Measurements from ENCODE around the gene ZNF23.

Gene ZNF23

DNA sequence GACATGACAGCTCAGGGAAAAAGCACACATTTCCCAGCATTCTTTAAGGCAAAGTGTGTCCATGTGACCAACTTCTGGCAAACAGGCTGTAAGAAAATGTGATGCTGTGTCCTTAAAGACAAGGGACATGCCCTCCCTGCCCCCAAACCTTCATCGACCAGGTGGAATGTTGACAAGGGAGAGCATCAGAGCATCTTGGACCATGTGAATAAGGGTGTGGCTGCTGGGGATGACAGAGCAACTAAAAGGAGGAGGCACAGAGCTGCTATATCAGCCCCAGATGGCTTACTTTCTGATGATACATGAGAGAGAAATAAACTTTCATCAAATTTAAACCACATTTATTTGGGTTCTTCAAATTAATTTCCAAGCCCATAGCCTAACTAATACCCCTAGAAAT lies 2.2 kb upstream of the ZNF23 start:
- no peak for DNase-seq

DNA sequence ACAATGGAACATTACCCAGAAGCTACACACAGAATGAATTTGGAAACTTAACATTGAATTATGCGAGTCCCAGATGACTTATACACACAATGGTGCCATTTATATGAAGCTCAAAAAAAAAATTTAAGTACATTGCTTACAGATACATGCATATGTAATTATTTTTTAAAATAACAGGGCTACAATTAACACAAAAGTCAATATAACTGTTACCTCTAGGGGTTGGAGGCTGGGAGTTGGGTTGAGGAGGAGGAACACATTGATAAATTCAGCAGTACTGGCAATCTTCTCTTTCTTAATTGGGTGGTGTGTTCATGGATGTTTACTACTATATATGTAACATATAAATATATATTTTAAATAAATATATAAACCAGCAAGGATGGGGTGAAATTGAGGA lies 1.1 kb downstream of the ZNF23 start:
- DNase-seq, result no peak

DNA sequence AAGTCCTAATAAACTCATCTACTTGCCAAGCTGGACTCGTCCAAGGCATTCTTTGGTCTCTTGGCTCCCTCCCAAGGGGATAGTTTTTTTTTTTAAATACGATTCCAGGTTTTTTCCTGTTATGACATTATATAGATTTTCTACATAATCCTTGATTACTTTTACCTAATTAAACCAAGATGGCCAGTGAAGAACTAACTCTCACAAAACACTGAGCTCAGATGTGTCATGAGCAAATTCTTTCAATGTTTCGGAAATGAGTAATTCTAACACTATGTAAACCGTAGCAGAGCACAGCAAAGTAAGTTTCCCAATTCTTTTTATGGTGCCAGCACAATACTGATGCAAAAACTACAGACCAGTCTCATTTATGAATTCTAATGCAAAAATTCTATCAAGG lies 1.8 kb downstream of the ZNF23 start:
- DNase-seq, result peak; percentile 91

DNA sequence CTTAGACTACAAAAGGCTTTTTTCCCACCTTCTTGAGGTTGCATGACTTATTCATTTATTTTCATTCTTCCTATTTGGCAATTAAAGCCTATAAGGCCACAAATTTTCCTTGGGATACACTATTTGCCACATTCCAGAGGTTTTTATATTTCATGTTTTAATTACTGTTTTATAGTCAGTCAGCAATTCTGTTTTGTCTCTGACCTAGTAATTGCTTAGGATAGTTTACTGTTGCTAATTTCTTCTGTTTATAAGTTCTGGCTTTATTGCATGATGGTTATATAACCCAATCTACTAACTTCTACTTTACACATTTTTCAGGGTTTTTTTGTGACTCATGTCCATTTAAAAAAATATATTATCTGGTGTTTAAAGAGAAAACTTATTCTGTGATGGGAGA lies 2.5 kb downstream of the ZNF23 start:
- DNase-seq, result no peak

DNA sequence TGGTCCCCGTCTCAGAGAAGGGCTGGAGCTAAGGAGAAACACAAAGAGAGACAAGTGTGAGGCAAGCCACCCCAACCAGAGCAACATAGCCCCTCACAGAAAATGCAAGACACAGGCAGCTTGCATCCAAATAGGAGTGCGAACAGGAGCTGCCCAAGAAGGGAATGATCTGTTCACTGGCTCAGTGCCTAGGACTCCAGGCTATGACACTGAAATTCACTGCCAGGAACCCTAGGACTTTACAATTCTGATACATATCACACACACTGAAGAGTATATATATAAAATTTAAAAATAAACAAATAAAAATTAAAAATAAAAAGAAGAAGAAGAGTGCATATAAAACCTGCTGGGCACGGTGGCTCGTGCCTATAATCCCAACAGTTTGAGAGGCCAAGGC lies 5.2 kb downstream of the ZNF23 start:
- DNase-seq, result no peak

DNA sequence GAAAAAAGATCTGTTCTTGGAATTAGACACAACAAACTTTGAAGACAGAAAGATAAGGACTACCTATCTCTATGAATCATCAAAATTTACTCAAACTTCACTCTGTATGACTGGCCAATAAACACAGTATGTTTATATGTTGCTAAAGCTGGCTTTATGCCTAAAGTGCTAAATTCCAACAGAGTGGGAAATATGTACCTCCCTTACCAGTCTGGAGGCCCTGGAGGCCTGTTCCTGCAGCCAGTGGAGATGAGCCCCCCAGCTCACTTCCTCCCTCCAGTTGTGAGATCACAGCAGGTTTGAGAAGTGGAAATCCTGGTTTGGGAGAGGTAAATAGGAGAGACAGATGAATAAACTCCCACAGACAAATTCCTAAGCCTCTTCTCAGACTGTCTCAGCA lies 9.0 kb downstream of the ZNF23 start:
- DNase-seq, result no peak

DNA sequence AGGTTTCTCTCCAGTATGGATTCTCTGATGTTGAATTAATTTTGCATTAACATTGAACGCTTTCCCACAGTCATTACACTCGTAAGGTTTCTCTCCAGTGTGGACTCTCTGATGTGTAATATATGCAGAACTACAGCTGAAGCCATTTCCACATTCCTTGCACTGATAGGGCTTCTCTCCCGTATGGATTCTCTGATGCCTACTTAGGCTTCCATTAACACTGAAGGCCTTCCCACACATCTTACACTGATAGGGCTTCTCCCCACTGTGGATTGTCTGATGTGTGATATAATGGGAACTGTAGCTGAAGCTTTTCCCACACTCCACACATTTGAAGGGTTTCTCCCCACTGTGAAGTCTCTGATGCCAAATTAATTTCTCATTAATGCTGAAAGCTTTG lies 13.0 kb downstream of the ZNF23 start:
- DNase-seq, result no peak

DNA sequence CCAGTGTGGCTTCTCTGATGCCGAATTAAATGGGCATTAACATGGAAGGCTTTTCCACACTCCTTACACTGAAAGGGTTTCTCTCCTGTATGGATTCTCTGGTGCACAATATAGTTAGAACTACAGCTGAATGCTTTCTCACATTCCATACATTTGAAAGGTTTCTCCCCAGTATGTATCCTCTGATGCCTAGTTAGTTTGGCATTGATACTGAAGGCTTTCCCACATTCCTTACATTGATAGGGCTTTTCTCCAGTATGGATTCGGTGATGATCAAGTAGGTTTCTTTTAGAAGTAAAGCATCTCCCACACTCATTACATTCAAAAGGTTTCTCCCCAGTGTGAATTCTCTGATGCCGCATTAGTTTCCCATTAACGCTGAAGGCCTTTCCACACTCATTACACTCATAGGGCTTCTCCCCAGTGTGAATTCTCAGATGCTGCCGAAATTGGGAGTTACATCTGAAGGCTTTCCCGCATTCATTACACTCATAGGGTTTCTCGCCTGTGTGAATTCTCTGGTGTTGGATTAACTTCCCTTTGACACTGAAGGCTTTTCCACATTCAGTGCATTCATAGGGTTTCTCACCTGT lies 13.7 kb downstream of the ZNF23 start:
- DNase-seq, result no peak

DNA sequence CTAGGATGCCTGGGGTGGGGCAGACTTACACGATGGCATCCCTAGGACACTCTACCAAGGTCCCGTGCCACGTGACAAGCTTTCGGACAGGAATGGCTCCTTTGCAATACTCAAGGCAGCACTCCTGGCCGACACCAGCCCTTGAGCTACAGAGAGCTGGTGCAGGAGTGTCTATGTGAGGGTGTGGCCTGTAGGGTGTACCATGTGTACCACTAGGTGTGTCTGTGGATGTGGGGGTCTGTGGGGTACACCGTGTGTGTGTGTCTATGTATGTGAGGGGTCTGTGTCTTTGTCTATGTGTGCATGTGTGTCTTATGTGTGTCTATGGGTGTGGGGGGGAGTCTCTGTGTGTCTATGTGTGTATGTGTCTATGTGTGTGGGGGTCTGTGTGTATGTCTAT lies 18.3 kb downstream of the ZNF23 start:
- no peak for DNase-seq

DNA sequence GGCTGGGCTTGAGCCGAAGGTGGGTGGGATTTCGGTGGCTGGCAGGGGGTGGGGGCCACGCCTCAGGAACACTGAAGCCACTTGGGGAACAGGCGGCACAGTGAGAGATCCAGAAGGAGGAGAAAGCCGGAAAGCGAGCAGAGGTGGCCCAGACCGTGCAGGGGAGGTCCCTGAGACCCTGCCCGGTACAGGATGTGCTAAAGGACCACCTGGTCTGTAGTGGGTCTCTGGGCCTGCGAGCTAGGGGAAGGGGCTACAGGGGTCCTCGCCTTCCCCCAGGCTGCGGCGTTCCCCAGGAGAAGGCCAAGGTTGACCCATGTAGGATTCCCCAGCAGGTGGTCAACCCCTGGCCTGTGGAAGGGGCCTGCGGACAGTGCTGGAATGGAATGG lies 20.0 kb downstream of the ZNF23 start, which contains the start of gene TLE7:
Gene TLE7, minus strand, starts transcription at position 4 of the 390 bp plus-strand sequence. CDS start 8,730 bp downstream, outside the sequence.
- no peak for DNase-seq

DNA sequence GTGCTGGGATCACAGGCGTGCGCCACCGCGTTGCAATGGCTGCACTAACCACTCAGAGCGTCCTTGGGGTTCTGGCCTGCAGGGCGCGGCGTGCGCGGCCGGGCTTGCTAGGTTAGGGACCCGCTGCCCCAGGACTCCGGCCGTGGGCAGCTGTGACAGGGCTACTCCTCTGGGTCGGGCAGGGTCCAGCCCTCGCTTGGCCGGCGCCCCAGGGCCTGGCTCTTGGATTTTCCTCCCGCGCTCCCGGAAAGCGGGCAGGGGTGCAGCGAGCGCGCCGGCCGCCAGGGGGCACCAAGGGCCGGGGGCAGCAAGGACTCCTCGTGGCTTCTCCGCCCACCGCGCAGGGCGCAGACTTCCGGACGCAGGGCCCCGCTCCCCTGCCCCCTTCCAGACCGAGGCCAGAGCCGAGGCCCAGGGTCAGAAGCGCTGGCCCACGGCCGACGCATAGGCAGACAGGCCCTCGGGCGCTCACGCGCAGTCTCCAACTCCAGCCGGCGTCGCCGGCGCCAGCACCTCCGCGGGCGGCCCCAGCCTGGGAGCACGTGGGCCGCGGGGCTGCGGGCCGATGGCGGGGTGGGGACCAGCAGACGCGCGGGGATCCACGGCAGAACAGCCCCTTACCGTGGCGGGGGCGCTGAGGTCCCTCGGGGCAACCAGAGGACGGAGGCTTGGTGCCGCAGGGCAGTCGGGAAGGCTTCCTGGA lies 20.5 kb downstream of the ZNF23 start:
- no peak for DNase-seq

DNA sequence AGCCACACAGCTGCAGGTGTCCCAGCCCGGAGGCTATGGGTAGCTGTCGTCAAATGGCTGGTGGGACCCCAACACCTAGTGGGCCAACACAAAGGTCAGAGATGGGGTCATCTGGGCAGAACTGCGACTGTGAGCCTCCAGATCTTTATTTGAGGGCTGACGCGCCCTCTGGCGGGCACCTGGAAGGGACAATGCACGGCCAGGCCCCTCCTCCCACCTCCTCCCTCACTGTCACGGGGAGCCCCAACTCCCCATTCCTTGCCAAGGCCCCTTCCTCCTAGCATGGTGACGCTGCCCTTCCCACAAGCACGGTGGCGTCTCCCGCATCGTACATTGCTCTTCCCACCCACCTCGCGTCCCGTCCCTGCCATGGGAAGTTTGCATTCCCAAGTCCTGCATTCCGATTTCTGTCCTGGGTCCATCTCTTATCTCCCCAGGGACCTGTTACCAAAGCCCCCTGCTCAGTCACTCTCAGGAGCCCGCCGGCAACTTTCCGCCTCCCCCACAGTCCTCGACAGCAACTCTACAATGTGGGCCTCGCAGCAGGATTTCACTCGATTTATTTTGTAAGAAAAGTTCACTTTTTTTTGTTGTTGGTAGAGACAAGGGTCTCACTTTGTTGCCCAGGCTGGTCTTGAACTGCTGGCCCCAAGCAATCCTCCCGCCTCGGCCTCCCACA lies 21.2 kb downstream of the ZNF23 start:
- no peak for DNase-seq

DNA sequence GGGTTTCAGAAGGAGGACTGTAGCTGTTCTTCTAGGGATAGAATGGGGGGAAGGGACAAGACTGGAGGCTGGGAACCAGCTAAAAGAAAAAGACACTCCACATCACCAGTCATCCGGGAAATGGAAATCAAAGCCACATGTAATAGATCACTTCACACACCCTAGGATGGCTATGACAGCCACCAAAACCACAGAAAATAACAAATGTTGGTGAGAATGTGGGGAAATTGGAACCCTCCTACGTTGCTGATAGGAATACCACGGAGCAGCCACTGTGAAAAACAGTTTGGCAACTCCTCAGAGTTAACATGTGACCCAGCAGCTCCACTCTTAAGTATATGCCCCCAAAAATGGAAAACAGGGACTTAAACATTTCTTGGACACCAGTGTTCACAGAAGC lies 22.5 kb downstream of the ZNF23 start:
- DNase-seq, result peak; percentile 49

DNA sequence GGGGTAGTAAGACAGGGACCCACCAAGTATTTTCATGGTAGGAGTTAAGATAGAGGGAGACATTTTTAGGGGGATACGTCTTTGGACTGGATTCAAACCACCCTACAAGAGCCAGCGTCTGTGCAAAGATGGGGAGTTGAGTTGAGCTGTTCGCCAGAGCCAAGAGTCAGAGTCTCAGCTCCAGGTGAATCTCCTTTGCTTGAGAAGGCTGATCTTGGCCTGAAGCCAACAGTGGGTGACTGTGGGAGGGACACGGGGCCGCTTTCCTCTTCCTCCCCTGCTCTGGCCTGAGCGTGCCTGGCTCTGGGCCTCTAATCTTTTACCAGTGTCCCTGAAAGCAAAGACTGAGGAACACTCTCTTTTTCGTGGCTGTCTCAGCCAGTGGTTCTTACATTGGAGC lies 25.6 kb downstream of the ZNF23 start:
- no peak for DNase-seq

DNA sequence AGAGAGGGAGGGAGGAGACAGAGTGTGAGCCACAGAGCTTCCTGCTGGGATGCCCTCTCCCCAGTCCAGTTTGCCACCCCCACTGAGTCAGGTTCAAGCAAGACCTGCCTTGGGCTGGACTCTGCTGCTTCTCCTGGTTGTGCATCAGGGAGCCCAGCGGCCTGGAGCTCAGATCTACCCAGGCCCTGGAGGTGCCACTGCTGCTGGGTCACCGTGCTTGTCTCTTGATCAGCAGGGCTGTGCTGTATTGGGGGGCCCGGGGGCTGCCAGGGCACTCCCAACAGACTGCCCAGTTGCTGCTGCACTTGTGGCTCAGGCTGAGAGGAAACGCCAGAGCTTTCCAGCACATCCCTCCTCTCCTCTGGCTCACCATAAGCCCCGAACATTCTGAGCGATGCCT lies 29.1 kb downstream of the ZNF23 start:
- DNase-seq, result no peak

DNA sequence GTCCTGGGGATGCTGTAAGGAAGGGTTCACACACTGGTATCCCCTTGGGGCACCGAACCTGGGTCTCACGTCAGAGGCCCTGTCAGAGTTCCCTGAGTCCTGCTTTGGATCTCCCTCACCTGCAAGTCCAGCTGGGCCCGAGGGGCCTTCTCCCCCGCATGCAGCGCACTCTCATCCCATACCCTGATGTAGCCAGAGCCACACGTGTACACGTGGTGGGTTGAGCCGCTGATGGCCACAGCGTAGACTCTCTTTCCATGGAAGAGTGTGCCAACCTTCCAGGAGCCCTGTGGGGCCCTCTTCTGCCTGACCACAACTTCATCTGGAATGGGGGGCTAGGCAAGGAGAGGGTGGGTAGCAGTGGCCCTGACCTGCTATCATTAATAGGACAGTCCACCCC lies 30.1 kb downstream of the ZNF23 start:
- no peak for DNase-seq

DNA sequence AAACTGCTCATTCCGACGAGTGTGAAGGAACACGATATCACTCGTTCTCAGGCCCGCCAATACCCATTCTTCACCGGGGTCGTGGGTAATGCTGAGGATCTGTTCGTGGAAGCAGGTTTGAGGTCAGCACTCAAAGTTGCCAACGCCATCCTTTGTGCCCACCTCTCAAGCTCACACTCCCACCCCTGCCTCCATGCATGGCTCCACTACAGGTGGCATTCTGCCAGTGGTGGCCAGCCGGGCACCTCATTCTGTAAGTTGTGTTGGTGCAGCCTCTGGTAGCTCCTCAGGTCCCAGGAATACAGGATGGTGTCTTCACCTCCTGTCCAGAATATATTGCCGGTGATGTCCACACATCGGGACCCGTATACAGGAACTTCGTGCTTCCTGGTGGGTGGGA lies 30.9 kb downstream of the ZNF23 start:
- no peak for DNase-seq

DNA sequence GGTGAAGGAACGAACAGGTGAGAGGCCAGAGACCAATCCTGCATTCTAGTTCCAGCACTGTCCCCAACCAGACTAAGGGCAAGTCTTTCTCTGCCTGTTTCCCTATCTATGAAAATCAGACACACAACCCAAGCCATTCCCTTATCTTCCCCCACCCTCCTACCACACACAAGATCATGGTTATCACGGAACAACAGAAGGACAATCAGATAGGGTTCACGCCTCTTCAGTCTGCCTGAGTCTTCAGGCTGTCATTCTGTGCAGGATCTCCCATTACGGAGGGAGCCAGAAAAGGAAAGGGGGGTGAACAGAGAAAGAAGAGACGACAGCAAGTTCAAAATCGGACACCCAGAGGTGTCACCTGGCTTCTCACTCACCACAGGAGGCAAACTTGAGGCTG lies 31.3 kb downstream of the ZNF23 start:
- no peak for DNase-seq

DNA sequence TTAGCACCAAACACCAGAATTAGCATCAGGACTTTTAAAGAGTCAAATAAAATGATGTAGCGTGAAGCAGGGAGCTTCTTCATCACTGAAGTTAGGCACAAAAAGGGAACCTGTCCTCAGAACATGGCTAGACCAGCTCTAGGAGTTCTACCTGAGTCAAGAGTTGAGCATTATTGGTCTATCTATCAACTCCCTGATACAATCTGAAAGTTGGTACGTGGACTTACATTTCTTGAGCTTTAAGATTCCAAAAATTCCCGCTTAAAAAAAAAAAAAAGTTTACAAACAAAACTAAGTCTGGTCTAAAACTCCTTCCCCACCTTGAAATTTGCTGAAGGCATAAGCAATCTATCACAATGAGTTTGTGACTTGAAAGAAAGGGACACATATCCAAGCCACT lies 32.5 kb downstream of the ZNF23 start:
- no peak for DNase-seq

DNA sequence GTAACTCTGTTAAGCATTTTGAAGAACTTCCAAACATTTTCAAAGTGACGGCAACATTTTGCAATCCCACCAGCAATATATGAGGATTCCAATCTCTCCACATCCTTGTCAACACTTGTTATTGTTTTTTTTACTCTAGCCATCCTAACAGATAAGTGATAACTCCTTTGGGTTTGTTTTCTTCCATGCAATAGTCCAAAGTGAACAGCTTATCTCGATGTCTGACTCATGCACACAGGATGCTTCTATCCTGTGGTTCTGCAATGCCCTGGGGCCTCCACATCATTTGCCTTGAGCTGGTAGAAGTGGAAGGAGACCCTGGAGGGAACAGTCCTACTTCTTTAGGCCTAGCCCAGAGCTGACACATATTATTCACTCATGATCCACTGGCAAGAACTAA lies 33.2 kb downstream of the ZNF23 start:
- DNase-seq, result no peak

DNA sequence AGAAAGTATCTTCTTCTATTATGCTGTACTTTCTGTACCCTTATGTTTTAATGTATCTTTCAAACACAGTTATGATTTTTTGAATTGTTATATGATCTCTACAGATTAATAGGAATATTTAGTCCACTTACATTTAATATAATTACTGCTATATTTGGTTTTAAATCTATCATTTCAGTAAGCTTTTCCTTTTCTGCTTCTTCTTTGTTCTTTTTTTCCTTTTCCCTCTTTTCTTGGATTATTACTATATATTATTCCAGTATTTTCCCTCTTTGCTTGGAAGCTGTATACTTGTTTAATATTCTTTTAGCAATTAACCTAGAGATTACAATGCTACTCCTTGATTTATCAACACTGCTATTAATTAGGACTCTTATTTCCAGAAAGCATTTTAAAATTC lies 33.7 kb downstream of the ZNF23 start:
- DNase-seq, result no peak

DNA sequence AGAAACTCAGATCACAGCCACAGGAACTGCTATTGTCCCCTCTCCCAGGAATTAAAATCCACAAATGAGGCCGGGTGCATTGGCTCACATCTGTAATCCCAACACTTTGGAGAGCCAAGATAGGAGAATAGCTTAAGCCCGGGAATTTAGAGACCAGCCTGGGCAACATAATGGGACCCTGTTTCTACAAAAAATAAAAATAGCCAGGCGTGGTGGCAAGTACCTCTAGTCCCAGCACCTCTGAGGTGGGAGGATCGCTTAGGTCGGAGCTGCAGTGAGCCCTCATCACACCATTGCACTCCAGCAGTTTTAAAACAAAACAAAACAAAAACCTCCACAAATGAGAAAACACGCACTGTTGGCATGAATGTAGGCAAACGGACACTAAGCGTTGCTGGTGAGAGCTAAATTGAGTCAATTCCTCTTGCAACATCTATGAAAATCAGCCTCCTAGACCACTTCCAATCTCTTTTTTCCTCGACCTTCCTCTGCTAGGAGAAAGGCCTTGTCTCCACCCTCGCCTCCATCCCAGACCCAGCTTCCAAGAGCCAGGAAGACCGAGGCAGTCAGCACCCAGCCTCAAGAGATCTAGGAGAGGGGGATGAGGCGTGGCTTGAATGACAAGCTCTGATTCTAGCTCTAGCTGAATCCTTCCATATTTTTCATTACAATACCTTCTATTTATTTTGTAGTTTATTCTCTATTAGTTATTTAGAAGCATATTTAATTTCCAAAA lies 35.0 kb downstream of the ZNF23 start:
- DNase-seq, result no peak

DNA sequence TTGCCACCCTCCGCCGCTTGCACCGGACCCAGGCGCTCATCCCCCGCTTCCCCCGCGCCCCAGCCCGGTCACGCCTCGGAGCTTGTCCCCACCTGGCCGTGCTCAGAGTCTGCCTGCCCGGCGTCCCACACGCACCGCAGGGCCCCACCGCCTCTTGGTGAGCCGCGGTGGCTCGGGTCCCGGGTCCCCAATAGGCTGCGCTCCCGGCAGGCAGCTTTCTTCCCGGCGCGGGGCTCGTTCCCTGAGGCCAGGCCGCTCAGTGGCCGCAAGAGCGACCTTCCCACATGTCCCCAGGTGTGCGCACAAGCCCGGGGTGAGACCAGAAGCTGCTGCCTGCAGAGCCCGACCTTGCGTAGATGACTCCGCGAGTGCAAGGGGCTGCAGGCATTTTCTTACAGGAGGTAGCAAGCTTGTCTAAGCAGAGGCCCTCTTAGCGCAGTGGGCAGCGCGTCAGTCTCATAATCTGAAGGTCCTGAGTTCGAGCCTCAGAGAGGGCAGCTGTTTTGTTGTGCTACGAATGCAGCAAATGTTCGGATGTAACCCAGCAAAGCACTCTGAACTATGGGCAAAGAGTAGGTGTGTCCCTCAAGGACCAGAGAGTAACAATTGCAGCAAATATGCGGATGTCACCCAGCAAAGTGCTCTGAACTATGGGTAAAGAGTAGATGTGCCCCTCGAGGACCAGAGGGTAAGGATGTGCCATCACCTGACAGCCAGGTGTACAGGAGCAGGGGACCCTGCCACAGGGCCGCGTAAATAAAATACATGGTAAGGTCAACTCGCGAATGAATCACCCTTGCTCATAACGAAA lies 35.8 kb downstream of the ZNF23 start:
- DNase-seq, result peak; percentile 89
